NCI-H2196 (cell line): ENCODE measurements around the gene C6orf136.

Source experiments
- DNase-seq: peaks from one replicate; lab custom pipeline; 2025; ENCODE audit not compliant: unreplicated experiment; lab: John Stamatoyannopoulos, UW

The C6orf136 gene

GRCh38 chr6:30646450-30647241, at the start of gene C6orf136:
TSS of gene C6orf136 (plus strand) at chr6:30647133. CDS start at chr6:30647232, 99 bp downstream.
- peak; percentile 93 for DNase-seq

GRCh38 chr6:30597315-30598144, 49.4 kb upstream of the C6orf136 start:
- peak; percentile 80 for DNase-seq

GRCh38 chr6:30598912-30599624, 47.9 kb upstream of the C6orf136 start:
- DNase-seq = no peak

GRCh38 chr6:30599625-30600324, 47.2 kb upstream of the C6orf136 start:
- no peak for DNase-seq

- peak; percentile 15 for DNase-seq
These were observed 46.4 kb upstream of the C6orf136 start for GRCh38 chr6:30600451-30600961.

GRCh38 chr6:30601436-30601814, 45.5 kb upstream of the C6orf136 start:
- no peak for DNase-seq

GRCh38 chr6:30601815-30602641, 44.9 kb upstream of the C6orf136 start:
- DNase-seq = no peak

GRCh38 chr6:30603961-30604360, 43.0 kb upstream of the C6orf136 start:
- no peak for DNase-seq

GRCh38 chr6:30610065-30610464, 36.9 kb upstream of the C6orf136 start:
- DNase-seq = no peak

GRCh38 chr6:30611150-30611855, 35.6 kb upstream of the C6orf136 start:
- no peak for DNase-seq

GRCh38 chr6:30611856-30612194, 35.1 kb upstream of the C6orf136 start:
- no peak for DNase-seq

- DNase-seq = no peak
These were observed 34.7 kb upstream of the C6orf136 start for GRCh38 chr6:30612213-30612612.

GRCh38 chr6:30612687-30613248, 34.2 kb upstream of the C6orf136 start:
- no peak for DNase-seq

- DNase-seq = no peak
These were observed 33.5 kb upstream of the C6orf136 start for GRCh38 chr6:30613251-30614043.

GRCh38 chr6:30614044-30614842, 32.7 kb upstream of the C6orf136 start:
- DNase-seq = no peak

- DNase-seq = peak; percentile 95
These were observed 32.1 kb upstream of the C6orf136 start for GRCh38 chr6:30614843-30615218.

- peak; percentile 35 for DNase-seq
These were observed 31.5 kb upstream of the C6orf136 start for GRCh38 chr6:30615219-30615957.
